Stimulated activated CD8-positive, alpha-beta memory T cell treated with anti-CD3 and anti-CD28 coated beads, Interleukin-12 subunit alpha, Interleukin-12 subunit beta, amount 100 ng/mL, for 1 hour (primary cell): ENCODE data around the gene YAP1.

Experiments used
- DNase-seq: peaks from one replicate; pipeline ENCODE4 v3.0.0-alpha.2; 2020; ENCODE audit warnings: low read depth

YAP1 gene

GRCh38 chr11:102279641-102280170, 169.5 kb downstream of the YAP1 start:
- no peak for DNase-seq

- DNase-seq, result no peak
Measured at GRCh38 chr11:102280245-102280833, 170.1 kb downstream of the YAP1 start.
